Measurements from ENCODE around the gene TSPAN18. TPM values are rescaled to one million over a fixed set of nuclear protein-coding genes. Genes with fewer than 3 reads are reported as not detected.

Gene TSPAN18
- total RNA-seq, 4 donors from 2014 or later = 6.7 to 13.1 (median 7.9) TPM

DNA sequence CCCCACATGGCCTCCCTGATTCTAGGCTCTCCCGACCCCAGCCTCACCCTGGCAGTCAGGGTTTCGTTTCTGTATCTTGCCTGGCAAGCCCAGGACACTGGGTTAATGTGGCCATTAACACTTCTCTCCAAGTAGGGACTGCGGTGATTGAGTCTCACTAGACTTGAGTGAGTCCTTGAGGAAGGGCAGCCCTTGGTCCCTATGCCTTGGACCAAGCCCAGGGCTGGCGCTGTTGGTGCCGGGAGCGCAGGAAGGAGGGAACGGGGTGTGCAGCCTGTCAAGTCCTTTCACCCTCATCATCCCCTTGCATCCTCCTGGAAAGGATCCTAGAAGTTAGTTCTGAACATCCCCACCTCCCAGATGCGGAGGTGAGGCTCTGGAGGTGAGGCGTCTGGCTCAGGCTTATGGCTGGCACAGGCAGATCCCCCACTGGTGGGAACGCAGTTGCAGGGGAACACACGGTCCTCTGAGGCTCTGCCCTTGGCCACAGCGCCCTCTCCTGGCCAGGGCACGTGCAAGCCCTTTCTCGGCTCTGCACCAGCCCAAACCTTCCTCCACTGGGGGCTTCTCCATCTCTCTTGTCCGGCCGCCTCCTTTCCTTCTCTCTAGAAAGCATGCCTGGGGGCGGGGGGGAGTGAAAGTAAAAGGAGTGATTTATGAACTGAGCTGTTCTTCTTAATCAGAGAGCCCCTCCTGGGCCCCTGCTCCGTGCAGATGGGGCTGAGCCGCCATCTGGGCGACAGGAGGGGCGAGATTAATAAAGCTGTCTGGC, 167.3 kb downstream of the TSPAN18 start:
- Histone ChIP-seq H3K36me3 (peaks cover 0 to 9% (median 0%) of the 10 kb centered on the region in 3 donors), H3K27me3 (no peaks in the 10 kb centered on the region), H3K4me3 (no peak overlapping the region), H3K4me1 (peaks cover 0 to 15% (median 3%) of the 10 kb centered on the region in 4 donors), H3K27ac (peak overlapping the region in 1 of 4 donors; percentile 31), H3K9me3 (peaks cover 0 to 9% (median 0%) of the 10 kb centered on the region in 4 donors)
- 34 to 38% methylated on average over 21 of the region's 21 CpGs for WGBS, 2 donors
- DNase-seq (ENCODE audit: low spot score in 2 of 2) = peak; percentile 31 to 37
- TF ChIP-seq POLR2A (IDR thresholded peaks at IDR 0.05) (no peak), EP300 (IDR thresholded peaks at IDR 0.05) (peak in 1 of 2 donors; percentile 18)
- TF ChIP-seq, protein P1, sequence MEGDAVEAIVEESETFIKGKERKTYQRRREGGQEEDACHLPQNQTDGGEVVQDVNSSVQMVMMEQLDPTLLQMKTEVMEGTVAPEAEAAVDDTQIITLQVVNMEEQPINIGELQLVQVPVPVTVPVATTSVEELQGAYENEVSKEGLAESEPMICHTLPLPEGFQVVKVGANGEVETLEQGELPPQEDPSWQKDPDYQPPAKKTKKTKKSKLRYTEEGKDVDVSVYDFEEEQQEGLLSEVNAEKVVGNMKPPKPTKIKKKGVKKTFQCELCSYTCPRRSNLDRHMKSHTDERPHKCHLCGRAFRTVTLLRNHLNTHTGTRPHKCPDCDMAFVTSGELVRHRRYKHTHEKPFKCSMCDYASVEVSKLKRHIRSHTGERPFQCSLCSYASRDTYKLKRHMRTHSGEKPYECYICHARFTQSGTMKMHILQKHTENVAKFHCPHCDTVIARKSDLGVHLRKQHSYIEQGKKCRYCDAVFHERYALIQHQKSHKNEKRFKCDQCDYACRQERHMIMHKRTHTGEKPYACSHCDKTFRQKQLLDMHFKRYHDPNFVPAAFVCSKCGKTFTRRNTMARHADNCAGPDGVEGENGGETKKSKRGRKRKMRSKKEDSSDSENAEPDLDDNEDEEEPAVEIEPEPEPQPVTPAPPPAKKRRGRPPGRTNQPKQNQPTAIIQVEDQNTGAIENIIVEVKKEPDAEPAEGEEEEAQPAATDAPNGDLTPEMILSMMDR (IDR thresholded peaks at IDR 0.05) = peak; percentile 70 to 94 (median 88)

DNA sequence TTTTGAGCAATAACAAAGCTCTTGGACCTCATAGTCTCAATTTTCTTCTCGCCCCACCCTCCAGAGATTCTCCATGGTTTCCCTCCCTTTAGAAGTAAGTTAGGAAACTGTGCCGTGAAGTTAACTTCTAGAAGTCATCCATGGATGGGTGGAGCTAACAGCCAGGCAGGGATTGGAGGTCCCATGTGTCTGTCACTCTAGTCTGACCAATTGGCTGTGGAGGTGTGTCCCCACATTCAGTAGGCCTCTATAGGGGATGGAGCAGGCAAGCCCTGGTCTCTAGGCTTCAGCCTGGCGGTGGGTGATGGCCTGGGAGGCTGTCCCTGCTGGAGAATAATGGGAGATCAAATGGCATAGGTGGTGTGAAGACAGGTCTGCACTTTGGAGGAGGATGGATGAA, 173.2 kb downstream of the TSPAN18 start:
- Histone ChIP-seq H3K4me1 (no peaks in the 10 kb centered on the region), H3K4me3 (no peak overlapping the region), H3K27ac (no peak overlapping the region), H3K27me3 (no peaks in the 10 kb centered on the region), H3K36me3 (peaks cover 0 to 10% (median 0%) of the 10 kb centered on the region in 3 donors), H3K9me3 (peaks cover 0 to 11% (median 0%) of the 10 kb centered on the region in 4 donors)
- no peak for TF ChIP-seq EP300 (IDR thresholded peaks at IDR 0.05)
- 74 to 76% methylated on average over 3 of the region's 3 CpGs for WGBS, 2 donors
- no peak for DNase-seq (ENCODE audit: low spot score in 2 of 2)

DNA sequence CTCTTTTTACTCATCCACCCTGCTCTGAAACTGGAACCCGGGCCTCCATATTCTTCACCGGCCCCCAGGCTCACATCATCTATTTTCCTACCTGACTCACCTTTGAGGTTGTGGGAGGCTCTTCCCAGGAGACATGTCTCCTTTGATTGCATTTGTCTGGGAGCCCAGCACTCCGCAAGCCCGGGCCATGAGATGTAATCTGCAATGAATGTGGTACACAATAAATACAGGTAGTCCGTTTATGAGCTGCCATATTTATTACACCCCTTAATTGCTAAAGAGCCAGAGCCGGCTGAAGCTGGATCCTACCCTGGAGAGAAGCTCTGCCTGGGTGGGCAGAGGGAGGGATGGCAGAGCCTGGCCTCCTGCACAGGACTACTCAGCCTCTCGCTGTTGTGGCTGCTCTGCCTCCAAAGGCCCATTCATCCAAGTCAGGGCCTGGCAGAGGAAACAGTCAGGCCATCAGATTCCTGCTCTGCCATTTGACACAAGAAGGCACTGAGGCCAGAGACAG, 174.4 kb downstream of the TSPAN18 start:
- no peak for TF ChIP-seq EP300 (IDR thresholded peaks at IDR 0.05)
- TF ChIP-seq POLR2A (IDR thresholded peaks at IDR 0.05) = no peak
- TF ChIP-seq, protein P1 (IDR thresholded peaks at IDR 0.05) = no peak
- peaks cover 0 to 10% (median 0%) of the 10 kb centered on the region in 3 donors for H3K36me3 ChIP-seq
- no peaks in the 10 kb centered on the region for H3K4me1 ChIP-seq
- H3K27me3 ChIP-seq = no peaks in the 10 kb centered on the region
- no peak for DNase-seq (ENCODE audit: low spot score in 2 of 2)
- WGBS, 2 donors = 69 to 74% methylated on average over 5 to 7 of the region's 7 CpGs
- H3K27ac ChIP-seq = no peak overlapping the region
- H3K4me3 ChIP-seq = no peak overlapping the region
- peaks cover 0 to 11% (median 0%) of the 10 kb centered on the region in 4 donors for H3K9me3 ChIP-seq

DNA sequence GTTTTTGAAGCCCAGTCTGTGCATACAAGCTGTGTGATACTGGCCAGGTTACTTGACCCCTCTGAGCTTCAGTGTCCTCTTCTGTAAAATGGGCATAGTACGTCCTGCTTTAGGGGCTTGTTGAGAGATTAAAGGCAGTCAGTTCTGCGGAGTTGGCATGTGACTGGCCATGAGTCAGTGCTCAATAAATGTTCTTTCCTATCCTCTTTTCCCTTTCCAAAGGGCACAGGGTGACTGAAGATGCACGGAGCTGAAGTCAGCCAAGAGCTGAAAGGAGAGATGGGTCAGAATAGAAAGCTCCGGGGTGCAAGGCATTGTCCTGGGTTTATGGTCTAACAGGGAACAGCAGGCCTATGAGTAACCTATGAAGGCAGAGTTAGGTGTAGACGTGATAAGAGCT, 175.0 kb downstream of the TSPAN18 start:
- DNase-seq (ENCODE audit: low spot score in 2 of 2) = no peak
- TF ChIP-seq, protein P1 (IDR thresholded peaks at IDR 0.05) = no peak
- peaks cover 0 to 11% (median 0%) of the 10 kb centered on the region in 4 donors for H3K9me3 ChIP-seq
- 85% methylated on average over 5 of the region's 5 CpGs for WGBS, 2 donors
- H3K27me3 ChIP-seq = no peaks in the 10 kb centered on the region
- H3K4me1 ChIP-seq = no peaks in the 10 kb centered on the region
- H3K4me3 ChIP-seq = no peak overlapping the region
- no peak overlapping the region for H3K27ac ChIP-seq
- peaks cover 0 to 10% (median 0%) of the 10 kb centered on the region in 3 donors for H3K36me3 ChIP-seq

DNA sequence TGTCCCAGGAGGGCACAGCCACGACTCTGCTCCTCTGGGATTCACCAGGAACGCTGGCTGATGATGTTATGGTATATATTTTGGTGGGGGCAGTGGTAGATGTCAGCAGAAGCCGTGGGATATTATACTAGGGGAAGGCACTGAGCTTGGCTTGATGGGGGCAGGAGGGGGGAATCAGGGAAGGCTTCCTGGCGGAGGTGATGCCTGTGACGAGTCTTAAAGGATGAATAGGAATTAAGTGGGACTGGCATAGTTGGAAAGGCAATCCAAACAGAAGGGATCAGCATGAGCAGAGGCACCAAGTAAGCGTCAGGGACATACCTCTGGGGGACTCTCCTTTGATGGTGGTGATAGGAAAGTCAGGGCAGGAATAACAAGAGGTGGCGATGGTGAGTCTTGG, 176.3 kb downstream of the TSPAN18 start:
- Histone ChIP-seq H3K4me3 (no peak overlapping the region), H3K36me3 (peaks cover 0 to 10% (median 0%) of the 10 kb centered on the region in 3 donors), H3K27ac (no peak overlapping the region), H3K4me1 (no peaks in the 10 kb centered on the region), H3K27me3 (no peaks in the 10 kb centered on the region), H3K9me3 (peaks cover 0 to 11% (median 0%) of the 10 kb centered on the region in 4 donors)
- WGBS, 2 donors = 88 to 89% methylated on average over 7 of the region's 7 CpGs
- no peak for DNase-seq (ENCODE audit: low spot score in 2 of 2)
- TF ChIP-seq EP300 (IDR thresholded peaks at IDR 0.05) (no peak), POLR2A (IDR thresholded peaks at IDR 0.05) (no peak)
- TF ChIP-seq, protein P1 (IDR thresholded peaks at IDR 0.05) = no peak

Data from tibial nerve (tissue), 4 donors.